ENCODE data around the gene C1S.
"Not testable (repeated sequence)": the region's sequence is repeated elsewhere in the genome, so short reads cannot be mapped to it uniquely, and the experiment has no call there.

The C1S gene

DNA sequence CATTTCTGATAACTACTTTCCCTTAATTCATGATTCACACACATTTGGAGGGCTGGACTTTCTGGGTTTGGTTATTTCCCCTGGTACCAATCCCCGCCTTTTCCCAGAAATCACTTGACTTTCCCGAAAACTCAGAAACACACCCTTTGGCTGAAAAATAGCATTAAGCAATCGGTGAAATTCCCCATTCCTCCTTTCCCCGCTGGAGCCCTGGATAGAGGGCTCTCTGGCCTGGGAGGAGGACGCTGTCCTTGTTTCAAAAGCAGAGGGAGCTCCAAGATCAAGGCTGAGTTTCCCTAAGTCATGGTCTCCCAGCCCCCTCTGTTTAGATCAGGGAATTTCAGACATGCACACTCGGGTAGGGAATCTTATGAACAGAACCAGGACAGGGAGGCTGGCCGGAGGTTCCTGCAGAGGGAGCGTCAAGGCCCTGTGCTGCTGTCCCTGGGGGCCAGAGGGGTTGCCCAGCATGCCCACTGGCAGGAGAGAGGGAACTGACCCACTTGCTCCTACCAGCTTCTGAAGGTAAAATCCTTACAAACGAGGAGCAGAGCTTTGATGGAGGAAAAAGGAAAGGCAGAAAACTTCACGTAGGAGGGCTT is at the start of gene C1S:
TSS of gene C1S (plus strand) at position 366 of the 602 bp plus-strand sequence. CDS start 1,195 bp downstream, outside the sequence.
- peak; percentile 46 for DNase-seq

DNA sequence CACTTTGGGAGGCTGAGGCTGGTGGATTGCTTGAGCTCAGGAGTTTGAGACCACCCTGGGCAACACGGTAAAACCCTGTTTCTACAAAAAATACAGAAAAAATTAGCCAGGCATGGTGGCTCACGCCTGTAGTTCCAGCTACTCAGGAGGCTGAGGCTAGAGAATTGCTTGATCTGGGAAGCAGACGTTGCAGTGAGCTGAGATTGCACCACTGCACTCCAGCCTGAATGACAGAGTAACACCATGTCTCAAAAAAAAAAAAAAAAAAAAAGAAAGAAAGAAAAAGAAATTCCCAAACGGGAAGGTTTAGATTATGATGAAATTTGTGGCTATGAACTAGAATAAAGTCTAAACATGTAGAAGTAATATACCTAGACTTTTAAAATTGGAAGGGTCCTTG is 49.1 kb upstream of the C1S start:
- not testable (repeated sequence) for DNase-seq

GRCh38 chr12:7012024-7012607 is 48.4 kb upstream of the C1S start:
- DNase-seq = no peak

DNA sequence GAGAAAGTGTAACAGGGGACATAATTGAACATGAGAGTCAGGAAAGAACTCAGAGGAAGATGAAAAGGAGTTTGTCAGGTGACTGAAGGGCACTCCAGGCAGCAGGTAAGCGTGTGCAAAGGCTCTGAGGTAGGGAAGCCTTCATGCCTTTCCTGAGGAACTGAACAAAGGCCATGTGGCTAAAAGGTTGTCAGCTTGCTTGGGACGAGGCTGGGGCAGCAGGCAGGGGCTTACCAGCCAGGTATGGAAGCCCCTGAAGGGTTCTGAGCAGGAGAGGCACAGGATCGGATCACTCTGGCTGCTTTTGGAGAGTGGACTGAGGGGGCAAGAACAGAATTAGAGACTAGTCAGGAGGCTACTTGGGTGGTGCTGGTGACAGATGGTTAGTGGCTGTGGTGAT is 47.4 kb upstream of the C1S start:
- DNase-seq = no peak

DNA sequence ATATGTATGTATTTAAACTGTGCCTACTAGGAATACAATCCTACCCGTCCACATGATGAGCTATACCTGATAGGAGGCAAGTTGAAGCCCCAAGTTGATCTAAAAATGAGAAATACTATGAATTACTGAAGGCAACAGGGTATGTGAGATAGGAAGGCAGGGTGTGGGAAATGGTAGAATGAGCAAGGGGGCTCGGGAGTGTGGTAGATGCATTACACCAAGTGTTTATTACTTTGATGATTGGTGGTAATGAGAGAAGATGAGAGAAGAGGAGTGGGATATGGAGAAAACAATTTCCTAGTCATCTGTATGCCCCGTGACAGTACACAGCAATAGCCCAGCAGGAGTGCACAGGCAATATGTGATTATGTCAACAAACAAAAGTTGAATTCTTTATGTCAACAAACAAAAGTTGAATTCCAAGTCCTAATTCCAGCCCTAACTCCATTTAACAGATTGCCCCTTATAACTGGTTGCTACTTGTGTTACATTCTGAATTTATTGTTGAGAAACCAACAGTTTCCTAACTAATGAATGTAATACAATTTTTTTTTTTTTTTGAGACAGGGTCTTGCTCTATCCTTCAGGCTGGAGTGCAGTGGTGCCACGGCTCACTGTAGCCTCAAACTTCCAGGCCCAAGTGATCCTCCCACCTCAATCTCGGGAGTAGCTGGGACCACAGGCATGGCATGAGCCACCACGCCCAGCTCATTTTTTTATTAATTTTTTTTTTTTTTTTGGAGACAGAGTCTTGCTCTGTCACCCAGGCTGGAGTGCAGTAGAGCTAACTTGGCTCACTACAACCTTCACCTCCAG is 44.8 kb upstream of the C1S start:
- no peak for DNase-seq

- DNase-seq = peak; percentile 72
Observed at GRCh38 chr12:7016958-7017571, 43.5 kb upstream of the C1S start.

GRCh38 chr12:7017870-7018349 is 42.6 kb upstream of the C1S start:
- peak; percentile 100 for DNase-seq

DNA sequence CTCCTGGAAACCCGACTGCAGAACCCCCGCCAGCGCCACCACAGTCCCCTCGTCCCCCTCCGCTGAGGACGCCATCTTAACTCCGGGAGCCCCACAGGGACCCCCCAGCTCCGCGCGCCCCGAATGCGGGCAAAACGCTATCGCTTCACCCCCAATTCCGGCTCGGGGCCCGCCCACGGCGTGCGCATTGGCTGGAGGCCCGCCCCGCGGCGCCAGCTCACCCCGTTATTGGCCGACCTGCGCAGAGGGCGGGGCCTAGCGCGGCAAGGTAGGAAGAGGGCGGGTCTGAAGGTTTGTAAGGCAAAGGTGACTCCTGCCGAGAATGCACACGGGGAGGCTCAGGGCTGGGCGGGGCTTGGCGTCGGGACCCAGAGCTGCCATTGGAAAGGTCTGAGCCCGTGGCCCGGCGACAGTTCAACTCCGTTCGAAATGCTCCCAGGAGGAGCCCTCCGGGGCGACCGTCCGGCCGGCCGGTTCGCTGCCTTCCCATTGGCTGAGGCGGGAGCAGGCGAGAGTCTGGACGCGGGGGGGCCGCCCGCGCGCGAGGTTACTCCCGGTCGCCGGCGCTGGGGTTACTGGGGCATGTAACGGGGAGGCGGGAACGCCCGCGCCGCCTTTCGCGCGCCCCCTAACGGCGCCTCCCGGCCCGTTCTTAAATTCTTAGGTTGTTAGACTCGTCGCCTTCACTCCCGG is 42.0 kb upstream of the C1S start, which contains the start of gene LPCAT3:
TSS of gene LPCAT3 (minus strand) at position 127 of the 693 bp plus-strand sequence. CDS start at position 75, 52 bp downstream.
- DNase-seq = peak; percentile 100

DNA sequence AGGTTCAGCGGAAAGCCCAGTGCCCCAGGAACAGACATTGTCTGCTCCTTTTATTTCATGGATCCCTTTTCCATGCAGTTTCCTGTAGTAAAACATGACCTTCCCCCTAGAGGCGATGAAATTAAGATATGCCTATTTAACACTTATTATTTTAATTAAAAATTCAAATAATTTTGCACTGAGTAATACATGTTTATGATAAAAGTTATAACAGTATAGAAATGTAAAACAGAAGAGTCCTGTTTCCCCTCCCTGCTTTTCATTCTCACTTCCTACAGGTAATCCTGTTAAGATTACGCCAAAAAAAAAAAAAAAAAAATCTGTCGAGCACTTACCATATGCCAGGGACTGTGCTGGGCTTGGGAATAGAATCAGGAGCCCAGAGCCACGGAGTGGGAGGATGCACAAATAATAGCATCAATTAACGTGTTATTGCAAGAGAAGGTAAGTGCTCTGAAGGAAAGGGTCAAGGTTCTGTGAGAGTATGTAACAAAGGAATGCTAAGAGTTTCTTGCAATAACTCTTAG is 41.4 kb upstream of the C1S start:
- peak; percentile 99 for DNase-seq

GRCh38 chr12:7021956-7022355 is 38.6 kb upstream of the C1S start:
- DNase-seq = no peak

DNA sequence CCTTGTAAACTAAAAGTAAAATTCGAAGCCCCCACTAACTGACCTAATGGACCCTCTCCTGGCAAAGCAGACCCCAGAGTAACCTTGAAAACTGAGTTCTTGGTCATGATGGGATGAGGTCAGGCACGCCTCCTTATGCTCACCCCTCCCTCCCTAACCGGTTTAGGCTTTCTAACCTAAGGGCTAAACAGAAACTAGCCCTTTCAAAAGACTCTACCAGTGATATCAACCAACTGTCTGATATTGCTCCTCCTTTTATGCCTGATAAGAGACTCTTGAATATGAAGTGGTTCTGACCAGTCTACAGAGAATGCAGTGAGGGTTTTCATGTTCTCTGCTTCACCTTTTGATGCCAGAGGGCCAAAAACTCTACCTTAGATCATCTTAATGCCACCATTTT is 37.4 kb upstream of the C1S start:
- no peak for DNase-seq

DNA sequence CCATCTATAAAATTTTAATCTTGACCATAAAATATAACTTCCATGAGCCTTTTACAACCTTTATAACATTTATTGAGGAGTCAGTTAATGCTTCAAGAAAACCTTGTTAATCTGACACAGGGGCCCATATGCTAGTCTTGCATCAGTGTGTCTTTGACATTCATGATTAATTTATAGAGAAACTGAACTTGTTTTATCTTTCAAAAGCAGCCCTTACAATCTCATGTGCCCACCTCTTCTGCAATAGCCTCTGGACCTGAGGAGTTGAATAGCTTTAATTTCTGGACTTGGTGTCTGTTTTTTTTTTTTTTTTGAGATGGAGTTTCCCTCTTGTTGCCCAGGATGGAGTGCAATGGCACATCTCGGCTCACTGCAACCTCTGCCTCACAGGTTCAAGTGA is 33.7 kb upstream of the C1S start:
- DNase-seq = no peak

- no peak for DNase-seq
Observed at GRCh38 chr12:7031306-7031705, 29.2 kb upstream of the C1S start.

GRCh38 chr12:7032990-7033389 is 27.5 kb upstream of the C1S start:
- no peak for DNase-seq

DNA sequence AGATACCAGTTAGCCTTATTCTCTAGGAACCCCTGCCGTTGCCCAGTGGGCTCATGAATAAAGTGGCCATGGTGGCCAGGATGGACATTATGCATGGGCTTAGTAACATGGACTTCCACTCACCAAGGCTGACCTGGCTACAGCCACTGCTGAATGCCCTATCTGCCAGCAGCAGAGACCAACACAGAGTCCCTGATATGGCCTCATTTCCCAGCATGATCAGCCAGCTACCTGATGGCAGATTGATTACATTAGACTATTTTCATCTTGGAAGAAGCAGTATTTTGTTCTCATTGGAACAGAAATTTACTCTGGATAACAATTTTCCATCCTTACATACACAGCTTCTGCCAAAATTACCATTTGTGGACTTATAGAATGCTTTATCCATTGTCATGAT is 26.1 kb upstream of the C1S start:
- DNase-seq = no peak

DNA sequence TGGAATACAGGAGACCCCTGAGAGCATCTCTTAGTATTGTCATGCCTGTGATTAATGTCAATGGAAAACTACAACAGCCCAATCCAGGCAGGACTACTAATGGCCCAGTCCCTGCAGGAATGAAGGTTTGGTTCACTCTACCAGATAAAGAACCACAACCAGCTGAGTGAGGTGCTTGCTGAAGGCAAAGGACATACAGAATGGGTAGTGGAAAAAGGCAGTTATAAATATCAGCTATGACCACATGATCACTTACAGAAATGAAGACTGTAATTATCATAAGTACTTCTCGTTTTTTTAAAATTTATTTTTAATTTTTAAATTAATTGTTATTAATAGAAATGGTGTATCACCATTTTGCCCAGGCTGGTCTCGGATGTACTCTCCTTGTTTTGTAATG is 25.1 kb upstream of the C1S start:
- DNase-seq = no peak

DNA sequence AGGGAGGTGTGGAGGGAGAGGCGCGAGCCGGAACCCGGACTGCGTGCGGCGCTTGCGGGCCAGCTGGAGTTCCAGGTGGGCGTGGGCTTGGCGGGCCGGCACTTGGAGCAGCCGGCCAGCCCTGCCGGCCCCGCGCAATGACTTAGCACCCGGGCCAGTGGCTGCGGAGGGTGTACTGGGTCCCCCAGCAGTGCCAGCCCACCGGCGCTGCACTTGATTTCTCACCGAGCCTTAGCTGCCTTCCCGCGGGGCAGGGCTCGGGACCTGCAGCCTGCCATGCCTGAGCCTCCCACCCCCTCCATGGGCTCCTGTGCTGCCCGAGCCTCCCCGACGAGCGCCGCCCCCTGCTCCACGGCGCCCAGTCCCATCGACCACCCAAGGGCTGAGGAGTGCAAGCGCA is 23.1 kb upstream of the C1S start:
- not testable (repeated sequence) for DNase-seq

DNA sequence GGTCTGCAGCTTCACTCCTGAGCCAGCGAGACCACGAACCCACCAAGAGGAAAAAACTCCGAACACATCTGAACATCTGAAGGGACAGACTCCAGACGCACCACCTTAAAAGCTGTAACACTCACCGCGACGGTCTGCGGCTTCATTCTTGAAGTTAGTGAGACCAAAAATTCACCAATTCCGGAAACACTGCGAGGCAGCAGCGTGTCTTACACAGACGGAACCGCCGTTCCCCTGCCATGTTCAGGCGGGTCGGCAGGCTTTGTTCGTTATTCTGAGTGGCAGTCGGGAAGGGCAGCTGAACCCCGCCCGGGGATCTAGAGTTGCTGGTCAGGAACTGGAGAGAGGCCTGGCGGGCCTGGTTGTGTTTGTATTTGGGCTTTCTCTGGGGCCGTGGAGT is 21.9 kb upstream of the C1S start:
- DNase-seq = no peak

DNA sequence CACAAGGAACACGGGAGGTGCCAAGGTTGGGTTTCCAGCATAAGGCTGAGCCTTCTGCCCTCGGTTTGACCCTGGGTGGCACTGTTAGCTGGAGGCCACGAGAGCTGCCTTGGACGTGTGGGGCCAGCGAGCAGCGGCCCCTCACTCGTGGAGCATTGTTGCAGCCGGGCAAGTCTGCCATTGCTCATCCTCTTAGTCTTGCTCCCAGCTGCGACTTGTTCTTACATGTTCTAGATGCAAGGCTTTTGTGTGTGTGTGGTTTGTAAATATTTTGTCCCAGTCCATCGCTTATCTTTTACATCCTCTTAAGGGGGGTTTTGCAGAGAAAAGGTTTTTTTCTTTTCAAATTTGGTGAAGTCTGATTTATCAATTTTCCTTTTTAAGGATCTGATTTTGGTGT is 21.1 kb upstream of the C1S start:
- no peak for DNase-seq

DNA sequence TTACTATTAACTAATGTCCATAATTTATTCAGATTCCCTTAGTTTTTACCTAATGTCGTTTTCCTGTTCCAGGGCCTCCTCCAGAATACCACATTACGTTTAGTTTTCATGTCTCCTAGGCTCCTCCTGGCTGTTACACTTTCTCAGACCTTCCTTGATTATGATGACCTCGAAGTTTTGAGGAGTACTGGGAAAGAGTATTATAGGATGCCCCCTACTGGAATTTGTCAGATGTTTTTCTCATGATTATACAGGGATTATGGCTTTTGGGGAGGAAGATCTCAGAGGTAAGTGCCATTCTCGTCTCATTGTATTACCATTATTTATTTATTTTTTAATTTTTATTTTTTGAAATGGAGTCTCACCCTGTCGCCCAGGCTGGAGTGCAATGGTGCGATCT is 17.7 kb upstream of the C1S start:
- DNase-seq = peak; percentile 62

- no peak for DNase-seq
Observed at GRCh38 chr12:7045913-7046312, 14.6 kb upstream of the C1S start.

GRCh38 chr12:7046383-7047105 is 14.0 kb upstream of the C1S start:
- no peak for DNase-seq
